Stimulated activated CD8-positive, alpha-beta memory T cell treated with anti-CD3 and anti-CD28 coated beads, Interleukin-2, amount 100 ng/mL, for 1 hour (primary cell): ENCODE measurements around the gene IRAG1.
"Not testable (repeated sequence)": the region's sequence is repeated elsewhere in the genome, so short reads cannot be mapped to it uniquely, and the experiment has no call there.

Experiments used
- DNase-seq, 2 donors: peaks; one replicate each; pipeline ENCODE4 v3.0.0-alpha.2; 2020; ENCODE audit warnings: low read depth in 2 of 2

IRAG1 gene

DNA sequence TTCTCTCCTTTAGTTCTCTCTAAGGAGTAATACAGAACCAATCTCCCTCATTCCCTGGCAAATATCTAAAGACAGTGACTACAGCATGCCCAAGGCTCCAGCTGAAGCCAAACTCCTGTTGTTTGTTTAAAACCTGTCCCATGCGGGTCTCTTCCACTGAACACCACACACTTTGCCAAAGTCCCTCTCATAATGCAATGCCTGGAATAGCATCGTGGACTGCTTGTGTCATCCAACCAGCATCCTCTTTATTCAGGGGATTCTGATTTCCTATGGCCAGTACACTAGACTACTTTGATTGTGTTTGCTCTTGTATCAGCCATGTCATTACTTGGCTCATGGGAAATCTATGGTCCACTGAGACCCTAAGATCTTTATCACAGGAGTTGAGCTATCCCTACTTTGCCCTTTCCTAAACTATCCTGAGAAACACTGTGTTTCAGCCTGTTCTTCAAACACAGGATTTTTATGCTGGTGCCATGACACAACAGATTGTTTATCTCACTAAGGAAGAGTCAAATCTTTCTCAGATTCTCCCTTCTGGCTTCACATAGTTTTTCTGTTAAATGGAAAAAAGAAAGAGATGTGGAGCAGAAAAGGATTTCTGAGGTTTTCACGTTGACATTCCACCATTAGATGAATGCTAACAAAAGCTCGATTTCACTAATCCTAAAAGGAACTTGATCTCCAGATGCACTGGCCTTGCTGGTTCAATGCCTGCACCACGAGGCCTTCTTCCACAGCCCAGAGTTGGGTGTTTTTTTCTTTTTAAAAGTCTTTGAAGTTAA is 15.9 kb upstream of the IRAG1 start:
- no peak for DNase-seq

DNA sequence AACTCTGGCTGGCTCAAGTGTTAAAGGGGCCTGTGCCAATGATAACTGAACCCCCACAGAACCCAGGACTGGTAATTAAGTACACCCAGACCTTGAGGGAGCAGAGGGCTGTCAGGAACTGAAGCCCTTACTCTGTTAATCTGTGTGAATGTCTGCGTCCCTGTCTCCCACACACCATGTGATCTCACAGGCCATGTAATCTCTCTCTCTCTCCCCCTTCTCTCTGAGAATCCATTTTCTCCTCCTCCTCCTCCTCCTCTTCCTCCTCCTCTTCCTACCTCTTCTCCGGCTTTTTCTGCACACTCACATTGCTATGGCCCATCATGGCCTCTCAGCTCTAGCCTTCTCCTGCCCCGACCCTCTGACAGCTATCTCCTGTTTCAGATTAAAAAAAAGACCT is 14.6 kb upstream of the IRAG1 start:
- no peak for DNase-seq

DNA sequence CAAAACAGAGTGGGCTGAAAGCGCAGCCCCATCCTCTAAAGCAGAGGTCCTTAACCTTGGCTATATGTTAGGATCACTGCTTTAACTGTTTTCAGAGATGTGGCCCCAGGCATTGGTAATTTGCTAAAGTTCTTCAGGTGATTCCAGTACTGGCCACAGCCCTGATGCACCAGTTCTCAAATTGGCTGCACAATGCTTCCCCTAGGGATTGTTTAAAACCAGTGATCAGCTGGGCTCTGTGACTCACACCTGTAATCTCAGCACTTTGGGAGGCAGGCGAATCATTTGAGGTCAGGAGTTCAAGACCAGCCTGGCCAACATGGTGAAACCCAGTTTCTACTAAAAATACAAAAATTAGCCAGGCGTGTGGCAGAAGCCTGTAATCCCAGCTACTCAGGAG is 8.4 kb upstream of the IRAG1 start:
- no peak for DNase-seq

DNA sequence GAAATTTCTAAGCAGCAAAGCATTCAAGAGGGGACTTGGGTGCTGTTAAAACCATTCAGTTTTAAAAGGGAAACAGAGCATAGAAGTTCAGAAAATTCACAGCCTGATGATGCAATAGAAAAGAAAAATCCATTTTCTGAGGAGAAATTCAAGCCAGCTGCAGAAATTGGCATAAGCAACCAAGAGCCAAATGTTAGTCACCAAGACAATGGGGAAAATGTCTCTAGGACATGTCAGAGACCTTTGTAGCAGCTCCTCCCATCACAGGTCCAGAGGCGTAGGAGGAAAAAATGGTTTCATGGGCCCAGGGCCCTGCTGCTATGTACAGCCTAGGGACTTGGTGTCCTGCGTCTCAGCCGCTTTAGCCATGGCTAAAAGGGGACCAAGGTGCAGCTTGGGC is 5.5 kb upstream of the IRAG1 start:
- no peak for DNase-seq

DNA sequence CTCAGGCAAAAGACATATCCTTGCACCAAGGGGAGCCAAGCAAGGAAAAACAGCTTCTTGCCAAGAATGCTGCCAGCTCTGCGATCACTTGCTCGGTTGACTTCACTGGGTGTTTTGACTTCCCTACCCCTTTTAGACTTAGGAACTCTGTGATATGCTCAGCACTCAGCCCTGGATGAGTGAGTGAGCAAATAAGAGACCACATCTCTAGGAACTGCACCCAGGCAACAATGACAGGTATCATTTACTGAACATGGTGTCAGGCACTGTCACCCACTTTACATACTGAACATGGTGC is 3.7 kb upstream of the IRAG1 start:
- DNase-seq = no peak

DNA sequence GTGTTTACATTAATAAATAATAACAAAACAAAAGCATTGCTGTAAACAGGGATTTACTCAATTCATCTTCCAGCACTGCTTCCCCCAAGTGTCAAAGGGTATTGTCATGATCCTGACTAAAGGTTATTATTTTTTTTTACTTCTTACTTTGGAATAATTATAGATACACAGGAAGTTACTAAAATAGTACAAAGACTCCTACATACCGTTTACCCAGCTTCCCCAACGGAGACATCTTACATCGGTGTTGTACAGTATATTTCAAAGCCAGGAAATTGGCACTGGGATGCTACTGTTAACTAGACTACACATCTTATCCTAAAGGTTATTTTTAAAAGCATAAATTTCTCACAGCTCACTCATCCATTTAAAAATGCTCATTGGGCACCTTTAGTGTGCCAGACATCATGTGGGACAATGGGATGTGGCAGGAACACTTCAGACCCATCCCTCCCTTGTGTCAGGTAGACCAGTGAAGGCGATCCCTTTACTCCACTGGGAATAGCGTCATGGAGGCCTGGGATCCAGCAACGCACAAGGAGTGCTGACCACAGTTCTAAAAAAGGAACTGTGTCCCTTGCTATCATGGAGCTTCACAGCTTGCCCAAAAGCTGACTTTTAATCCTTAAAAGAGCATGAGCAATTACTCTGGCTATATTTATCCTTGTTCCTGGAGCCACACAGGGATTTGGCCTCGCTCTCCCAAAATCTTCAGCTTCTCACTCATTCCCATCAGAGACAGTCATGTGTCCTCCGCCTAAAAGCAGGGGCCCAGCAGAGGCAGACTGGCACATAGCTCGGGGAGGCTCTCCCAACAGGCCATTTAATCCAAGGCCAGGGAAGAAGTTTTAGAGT is 3.1 kb upstream of the IRAG1 start:
- no peak for DNase-seq

DNA sequence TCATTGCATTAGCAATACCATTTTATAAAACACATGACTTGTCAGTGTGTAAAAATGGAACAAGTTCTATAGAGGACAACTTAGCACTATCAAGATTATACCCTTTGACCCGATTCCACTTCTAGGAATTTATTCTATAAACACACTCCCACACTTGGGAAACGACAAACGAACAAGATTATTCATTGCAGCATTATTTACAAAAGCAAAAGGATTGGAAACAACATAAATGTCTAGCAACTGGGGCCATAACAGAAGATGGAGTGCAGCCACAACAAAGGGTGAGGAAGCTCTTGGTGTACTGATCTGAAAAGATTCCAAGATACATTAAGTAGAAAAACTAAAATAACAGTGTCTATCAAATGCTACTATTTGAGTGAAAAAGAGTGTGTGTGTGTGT is 2.3 kb upstream of the IRAG1 start:
- no peak for DNase-seq

DNA sequence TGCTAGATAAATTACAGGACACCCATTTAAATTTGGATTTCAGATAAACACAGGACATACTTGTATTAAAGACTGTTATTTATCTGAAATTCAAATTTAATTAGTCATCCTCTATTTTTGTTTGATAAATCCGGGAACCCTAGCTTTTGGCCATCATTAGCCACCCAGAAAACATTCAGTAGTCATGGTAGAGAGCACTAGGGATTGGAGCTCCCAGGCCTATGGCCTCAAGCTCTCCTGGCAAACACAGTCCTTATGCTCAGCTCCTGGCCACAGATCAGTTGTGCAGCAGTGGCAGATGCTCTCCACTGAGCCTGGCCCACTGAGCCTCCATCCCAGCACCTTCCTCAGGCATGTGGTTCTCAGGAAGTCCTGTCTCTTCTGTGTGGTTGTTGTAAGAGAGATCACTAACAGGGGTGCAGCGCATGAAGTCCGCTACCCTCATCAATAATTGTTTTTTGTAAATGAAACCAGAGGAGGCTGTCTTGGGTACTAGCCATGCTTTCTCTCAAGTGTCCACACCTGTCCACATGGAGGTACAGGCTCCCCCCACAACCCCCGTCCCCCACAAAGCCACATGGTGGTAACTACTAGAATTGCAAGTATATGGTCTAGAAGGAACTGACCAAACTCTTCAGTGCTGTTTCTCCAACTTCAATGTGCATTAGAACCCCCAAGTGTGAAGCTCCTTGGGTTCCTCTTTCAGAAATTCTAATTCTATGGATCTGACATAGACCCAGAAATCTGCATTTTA is 1.1 kb upstream of the IRAG1 start:
- no peak for DNase-seq

DNA sequence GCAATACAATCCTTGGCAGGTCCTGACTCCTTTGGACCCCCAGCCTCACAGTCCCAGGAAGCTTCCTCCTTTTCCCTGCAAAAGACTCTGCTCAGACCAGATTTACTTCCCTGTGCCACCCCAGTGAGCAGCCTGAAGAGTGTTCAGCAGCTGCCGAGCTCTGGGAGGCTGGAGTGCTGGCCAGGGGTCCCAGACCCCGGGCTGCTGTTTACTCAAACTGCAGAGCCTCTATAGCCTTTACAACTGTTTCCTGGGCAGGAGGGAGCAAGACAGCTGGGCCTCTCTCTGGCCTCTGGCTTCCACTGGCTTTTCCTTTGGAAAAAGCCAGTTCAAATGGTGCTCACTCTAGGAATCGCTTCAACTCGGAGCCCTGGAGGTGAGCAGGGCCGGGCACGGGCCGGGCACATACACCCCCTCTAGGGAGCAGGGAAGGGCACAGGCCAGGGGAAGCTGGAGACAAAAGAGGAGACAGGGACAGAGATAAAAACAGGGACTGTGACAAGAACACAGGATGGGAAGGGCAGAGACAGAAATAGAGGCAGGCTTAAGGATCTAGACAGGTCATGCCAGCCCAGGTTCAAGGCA is 932 bp downstream of the IRAG1 start:
- DNase-seq = no peak

DNA sequence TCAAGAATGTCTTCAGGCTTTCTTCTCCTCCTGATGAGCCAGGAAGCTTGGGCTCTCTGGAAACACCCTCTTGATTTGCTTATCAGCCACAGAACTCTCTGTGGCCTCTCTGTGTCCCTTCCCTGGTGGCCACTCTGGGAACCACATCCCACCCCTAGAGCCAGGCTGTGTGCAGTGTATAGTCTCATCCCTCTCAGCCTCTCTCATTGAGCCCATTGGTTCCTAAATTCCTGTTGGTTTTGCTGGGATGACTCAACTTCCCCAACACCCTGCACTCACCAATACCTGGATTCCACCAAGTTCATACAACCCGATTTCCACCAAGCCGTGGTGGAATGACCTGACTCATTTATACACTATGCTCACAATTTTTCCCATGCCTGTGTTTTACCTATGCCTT is 5.2 kb downstream of the IRAG1 start:
- no peak for DNase-seq

DNA sequence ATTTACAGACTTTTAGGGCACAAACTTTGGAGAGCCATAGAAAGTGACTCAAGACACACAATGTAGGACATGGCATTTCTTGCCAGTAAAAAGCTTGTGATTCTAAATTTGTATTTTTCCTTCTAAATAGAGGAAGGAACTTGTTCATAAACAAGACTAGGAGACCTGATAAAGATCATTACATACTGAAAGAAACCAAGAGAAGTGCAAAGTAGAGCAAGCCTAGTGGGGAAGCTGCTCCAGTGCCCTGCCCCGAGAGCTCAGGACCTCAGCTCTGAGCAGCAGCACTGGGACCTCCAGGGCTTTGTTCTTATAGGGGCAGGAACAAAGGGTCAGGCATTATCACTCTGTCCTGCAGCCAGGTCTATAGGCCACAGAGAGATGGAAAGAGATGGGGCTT is 7.2 kb downstream of the IRAG1 start:
- no peak for DNase-seq

DNA sequence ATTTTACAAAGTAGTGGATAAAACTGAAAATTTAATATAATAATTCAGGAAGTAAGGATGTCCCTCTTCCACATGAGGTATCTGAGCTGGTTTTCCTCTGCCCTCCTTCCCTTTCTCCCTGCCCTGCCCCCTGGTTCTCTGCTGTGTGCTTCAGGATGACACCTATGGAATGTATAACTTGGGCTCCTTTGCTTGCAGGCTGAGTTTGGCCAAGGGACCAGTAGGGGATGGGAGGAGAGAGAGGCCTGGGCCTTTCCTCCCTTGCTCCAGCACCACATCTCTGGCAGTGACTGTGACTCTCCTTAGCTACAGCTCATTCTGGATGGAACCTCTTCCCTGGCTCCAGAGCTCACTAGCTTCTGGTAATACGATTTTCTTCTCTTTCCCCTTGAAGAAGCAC is 10.1 kb downstream of the IRAG1 start:
- DNase-seq = no peak

DNA sequence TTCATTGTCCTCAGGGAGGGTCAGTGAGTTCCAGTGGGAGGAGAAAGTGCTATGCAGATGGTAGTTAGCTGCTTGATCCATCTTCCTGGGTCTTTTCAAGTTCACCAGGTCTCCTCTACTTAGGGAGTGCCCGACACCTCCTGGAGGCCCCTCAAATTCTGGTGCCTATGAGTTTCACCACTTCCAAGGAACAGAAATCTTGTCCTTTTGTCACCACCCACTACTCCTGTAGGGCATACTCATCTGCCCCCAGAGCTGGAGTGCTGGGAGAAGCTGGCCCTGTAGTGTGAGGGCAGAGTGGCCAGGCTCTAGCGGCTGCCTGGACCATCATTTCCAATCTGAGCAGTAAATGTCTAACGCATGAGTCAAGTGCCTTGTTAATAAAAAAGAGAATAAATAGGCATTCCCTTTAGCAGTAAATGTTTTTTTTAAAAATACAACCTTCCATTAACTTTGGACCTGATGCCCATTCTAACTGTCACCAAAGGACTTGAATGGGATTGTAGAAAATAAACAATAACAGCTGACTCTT is 12.5 kb downstream of the IRAG1 start:
- no peak for DNase-seq

DNA sequence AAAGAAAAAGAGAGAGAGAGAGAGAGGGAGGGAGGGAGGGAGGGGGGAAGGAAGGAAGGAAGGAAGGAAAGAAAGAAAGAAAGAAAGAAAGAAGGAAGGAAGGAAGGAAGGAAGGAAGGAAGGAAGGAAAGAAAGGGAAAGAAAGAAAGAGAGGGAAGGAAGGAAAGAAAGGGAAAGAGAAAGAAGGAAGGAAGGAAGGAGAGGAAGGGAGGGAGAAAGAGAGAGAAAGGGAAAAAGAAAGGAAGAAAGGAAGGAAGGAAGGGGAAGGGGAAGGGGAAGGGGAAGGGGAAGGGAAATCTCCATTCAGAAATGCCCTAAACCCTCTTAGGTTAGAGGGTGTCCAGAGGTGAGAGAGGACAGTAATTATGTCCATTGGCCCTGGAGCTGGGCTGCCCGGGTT is 13.3 kb downstream of the IRAG1 start:
- DNase-seq = not testable (repeated sequence)

DNA sequence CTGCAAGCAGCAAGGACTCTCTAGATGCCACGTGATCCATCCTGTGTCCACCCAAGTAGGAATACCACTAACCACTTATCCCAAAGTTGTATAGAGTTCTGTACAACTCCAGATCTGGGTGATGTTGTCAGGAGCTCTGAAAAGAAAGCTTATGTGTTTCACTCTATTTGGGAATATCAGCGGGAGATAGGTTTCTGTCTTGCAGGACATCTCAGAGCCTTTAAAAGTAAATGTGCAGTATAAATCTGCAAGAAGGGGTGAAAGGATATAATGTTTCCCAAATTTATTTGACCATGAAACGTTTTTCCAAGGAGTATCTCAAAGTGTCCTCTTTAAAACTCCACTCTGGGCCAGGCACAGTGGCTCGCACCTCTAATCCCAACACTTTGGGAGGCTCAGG is 13.9 kb downstream of the IRAG1 start:
- no peak for DNase-seq

DNA sequence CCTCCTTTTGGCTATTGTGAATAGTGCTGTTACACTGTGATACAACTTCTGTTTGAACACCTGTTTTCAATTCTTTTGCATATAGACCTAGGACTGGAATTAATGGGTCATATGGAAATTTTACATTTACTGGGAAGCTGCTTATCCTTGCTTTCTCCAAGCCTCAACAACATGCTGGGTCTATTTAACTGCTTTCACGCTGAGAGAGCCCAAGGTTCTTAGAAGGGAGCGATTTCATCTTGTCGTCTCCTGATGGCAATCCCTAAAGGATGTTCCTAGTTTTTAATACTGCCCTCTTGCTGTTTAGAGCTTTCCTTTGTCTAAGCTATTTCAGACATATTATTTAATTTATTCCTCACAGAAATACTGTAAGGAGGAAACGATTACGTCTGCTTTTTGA is 15.5 kb downstream of the IRAG1 start:
- DNase-seq = no peak

DNA sequence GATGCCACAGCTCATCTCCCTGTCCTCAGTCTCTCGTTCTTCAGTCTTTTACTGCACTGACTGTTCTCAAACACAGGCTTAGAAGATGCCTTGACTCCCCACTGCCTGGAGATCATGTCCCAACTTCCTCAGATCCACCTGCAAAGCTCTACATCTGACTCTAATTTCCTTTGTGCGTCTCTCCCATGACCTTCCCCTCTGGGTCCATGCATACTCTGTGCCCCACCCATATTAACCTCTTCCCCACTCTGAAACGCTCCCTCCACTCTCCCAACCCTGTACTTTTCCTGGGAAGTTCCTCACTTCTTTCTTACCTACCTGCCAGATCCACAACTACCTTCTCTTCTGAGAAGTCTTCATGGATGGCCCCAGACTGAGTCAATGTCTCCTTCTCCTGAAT is 16.6 kb downstream of the IRAG1 start:
- DNase-seq = no peak

DNA sequence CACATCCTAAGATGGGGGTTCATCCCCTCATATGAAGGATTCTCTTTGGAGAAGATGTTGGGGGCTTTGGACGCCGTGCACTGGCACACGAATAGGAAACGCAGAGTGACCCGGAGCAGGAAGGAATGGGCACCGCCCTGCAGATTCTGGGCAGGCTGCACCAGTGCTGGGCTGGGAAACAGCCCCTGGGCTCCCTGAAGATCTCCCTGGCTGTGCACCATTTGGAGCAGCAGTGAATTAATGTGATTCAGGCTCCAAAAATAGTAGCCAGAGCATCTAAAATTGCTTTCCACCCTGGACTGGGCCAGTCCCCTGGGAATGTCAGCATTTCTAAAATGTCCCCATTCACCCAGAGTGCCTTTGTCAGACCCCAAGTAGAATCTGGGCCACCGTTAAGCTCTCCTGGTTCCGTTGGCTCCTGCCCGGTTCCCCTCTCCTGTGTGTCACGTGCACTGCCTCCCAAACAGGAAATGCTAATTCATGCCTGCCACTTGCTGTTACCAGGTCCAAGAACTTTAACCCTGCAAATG is 18.6 kb downstream of the IRAG1 start:
- DNase-seq = no peak

DNA sequence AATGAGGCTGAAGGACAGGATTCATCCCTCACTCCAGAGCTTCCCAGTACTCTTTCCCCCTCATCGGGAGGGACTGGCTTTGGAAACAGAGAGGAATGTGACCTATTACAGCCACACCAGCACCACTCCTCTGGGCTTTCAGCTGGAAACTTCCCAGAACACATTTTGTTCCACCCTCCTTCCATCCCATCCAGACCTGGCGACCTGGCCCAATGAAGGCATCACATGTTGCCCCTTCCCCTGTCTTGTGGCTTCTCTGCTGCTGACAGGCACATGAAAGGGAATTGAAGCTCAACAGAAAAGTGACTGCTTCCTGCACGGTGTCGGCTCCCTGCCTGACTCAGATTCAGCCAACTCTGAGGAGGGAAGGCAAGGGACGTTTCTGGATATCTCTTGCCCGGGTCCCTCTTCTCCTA is 19.1 kb downstream of the IRAG1 start:
- DNase-seq = no peak

DNA sequence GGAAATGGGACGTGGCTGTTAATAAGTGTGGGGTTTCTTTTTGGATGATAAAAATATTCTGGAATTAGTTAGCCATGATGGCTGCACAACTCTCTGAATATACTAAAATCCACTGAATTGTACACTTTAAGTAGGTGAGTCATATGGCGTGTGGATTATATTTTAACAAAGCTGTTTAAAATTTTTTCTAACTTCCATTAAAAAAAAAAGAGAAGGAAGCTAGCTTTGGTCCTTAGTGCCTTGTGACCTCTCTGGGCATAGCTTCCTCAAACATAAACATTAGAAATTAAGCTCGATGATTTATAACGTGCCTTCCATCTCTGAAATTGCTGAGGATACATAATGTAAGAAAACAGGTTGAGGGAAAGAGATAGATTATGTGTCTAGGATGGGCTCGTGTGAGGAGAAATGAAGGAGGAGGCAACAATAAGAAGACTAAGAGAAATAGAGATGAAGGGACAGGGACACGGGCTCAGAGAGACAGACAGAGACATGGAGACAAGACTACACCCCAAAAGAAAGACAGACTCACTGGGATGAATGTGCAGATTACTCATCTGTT is 20.0 kb downstream of the IRAG1 start:
- DNase-seq = no peak

DNA sequence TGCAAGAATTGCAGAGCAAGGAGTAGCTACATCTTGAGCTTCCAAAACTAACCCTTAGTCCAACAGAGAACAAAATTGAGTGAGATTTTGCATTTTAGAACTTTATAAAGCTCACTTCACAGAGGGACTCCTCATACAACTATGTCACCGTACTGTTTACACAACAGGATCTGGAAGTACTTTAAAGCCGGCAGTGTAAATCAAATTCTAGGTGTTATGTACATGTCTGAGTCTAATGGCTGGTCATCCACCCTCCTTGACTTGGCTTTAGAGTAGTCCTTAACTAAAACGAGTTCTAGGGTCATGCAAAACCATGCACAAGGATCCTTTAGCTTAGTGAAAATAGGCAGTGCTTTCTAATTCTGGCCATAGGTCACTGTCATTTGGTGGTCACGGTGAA is 23.5 kb downstream of the IRAG1 start:
- DNase-seq = no peak
